Spleen (tissue), 7 donors: ENCODE results near the gene INO80.

Source experiments
- CTCF ChIP-seq, 11 experiments: fragments of 200-600 bp in 7 of 11; fragments of 450-650 bp in 4 of 11; sonication (generic) in 4 of 11; IDR thresholded peaks in 8 of 11; conservative IDR thresholded peaks in 3 of 11; 1 replicate in 7 of 11; 2 replicates in 4 of 11; pipeline versions ENCODE4 v1.4.0 to v1.8.0; 2016 to 2021; ENCODE audit warnings: antibody characterized with exemption in 11 of 11, inconsistent platforms in 4 of 11, mild to moderate bottlenecking in 1 of 11
- POLR2A ChIP-seq, 3 donors: fragments of 450-650 bp; IDR thresholded peaks; one replicate each; pipeline ENCODE4 v1.5.1; 2017; ENCODE audit warnings: antibody characterized with exemption in 3 of 3, mild to moderate bottlenecking in 1 of 3
- donor health status: DM: no; HTN: no; CAD: no; lungs with moderate emphysema.
- donor health status: DM: no; HTN: no; CAD: no.
- donor health status: DM: no; HTN: no; CAD: no.

GRCh38 chr15:40931300-40932142, 184.6 kb downstream of the INO80 start:
- TF ChIP-seq CTCF (IDR thresholded peaks at IDR 0.05 in 8 of 11, conservative IDR thresholded peaks at IDR 0.05 in 3 of 11) (no peak), POLR2A (IDR thresholded peaks at IDR 0.05) (no peak)
